Hepatic stellate cell (primary cell): ENCODE results near the gene IL19.
A peak's percentile ranks its signal among the peaks of the same experiment; 100 is the strongest.
"Not testable (repeated sequence)": the region's sequence is repeated elsewhere in the genome, so short reads cannot be mapped to it uniquely, and the experiment has no call there.

Experiments
- DNase-seq: peaks from one replicate; pipeline ENCODE4 v3.0.0; 2011; ENCODE audit warnings: low spot score

The IL19 gene

GRCh38 chr1:206776229-206776628 lies 5.7 kb downstream of the IL19 start:
- DNase-seq = no peak

GRCh38 chr1:206778031-206778430 lies 7.5 kb downstream of the IL19 start:
- no peak for DNase-seq

- not testable (repeated sequence) for DNase-seq
Measured at GRCh38 chr1:206778911-206779310, 8.3 kb downstream of the IL19 start.

- no peak for DNase-seq
Measured at GRCh38 chr1:206779638-206780037, 9.1 kb downstream of the IL19 start.

- no peak for DNase-seq
Measured at GRCh38 chr1:206782448-206782847, 11.9 kb downstream of the IL19 start.

- DNase-seq = no peak
Measured at GRCh38 chr1:206783506-206783905, 12.9 kb downstream of the IL19 start.

GRCh38 chr1:206784471-206784903 lies 13.9 kb downstream of the IL19 start:
- no peak for DNase-seq

- no peak for DNase-seq
Measured at GRCh38 chr1:206785182-206785765, 14.7 kb downstream of the IL19 start.

GRCh38 chr1:206786212-206786886 lies 15.8 kb downstream of the IL19 start:
- DNase-seq = no peak

GRCh38 chr1:206787891-206788290 lies 17.3 kb downstream of the IL19 start:
- DNase-seq = no peak

GRCh38 chr1:206788487-206789050 lies 18.0 kb downstream of the IL19 start:
- no peak for DNase-seq

- DNase-seq = no peak
Measured at GRCh38 chr1:206790502-206791250, 20.1 kb downstream of the IL19 start.

- no peak for DNase-seq
Measured at GRCh38 chr1:206792939-206793607, 22.5 kb downstream of the IL19 start.

GRCh38 chr1:206793620-206794019 lies 23.0 kb downstream of the IL19 start:
- DNase-seq = no peak

GRCh38 chr1:206794294-206794908 lies 23.8 kb downstream of the IL19 start:
- no peak for DNase-seq

- no peak for DNase-seq
Measured at GRCh38 chr1:206796116-206796515, 25.5 kb downstream of the IL19 start.

- no peak for DNase-seq
Measured at GRCh38 chr1:206796981-206797402, 26.4 kb downstream of the IL19 start.

GRCh38 chr1:206797534-206798383 lies 27.2 kb downstream of the IL19 start:
- DNase-seq = no peak

- no peak for DNase-seq
Measured at GRCh38 chr1:206798384-206798996, 27.9 kb downstream of the IL19 start.

GRCh38 chr1:206799311-206799710 lies 28.7 kb downstream of the IL19 start:
- peak; percentile 11 for DNase-seq
